Measurements from ENCODE around the gene CRYL1.

CRYL1 gene

DNA sequence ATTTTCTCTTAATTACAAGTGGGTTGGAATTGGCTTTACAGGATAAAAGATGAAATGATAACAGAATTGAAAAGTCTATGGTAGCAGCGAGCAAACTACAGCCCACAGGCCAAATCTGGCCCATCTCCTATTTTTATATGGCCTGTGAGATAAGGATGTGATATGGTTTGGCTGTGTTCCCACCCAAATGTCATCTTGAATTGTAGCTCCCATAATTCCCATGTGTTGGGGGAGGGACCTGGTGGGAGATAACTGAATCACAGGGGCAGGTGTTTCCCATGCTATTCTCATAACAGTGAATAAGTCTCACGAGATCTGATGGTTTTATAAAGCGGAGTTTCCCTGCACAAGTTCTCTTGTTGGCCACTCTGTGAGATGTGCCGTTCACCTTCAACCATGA, 19.0 kb downstream of the CRYL1 start:
- no peak overlapping the region for H3K4ac ChIP-seq (ENCODE audit: low read length)
- H3K4me1 ChIP-seq (ENCODE audit: control insufficient read depth in 2 of 2, insufficient read depth in 1 of 2, low read depth in 1 of 2, low read length in 2 of 2) = no peaks in the 10 kb centered on the region
- peaks cover 0 to 1% of the 10 kb centered on the region in 2 donors for H3K9me3 ChIP-seq (replicated peaks in 1 of 2; ENCODE audit: control insufficient read depth in 2 of 2, insufficient read depth in 1 of 2, low read depth in 1 of 2, low read length in 2 of 2)
- WGBS, 2 donors (ENCODE audit: extremely low coverage in 2 of 2, insufficient read length in 2 of 2, insufficient replicate concordance in 1 of 2) = no CpG with 5 or more reads among the region's 4 CpGs
- H3K79me1 ChIP-seq (ENCODE audit: low read depth, low read length) = no peaks in the 10 kb centered on the region
- no peak overlapping the region for H3K18ac ChIP-seq (ENCODE audit: low read length)
- H2BK15ac ChIP-seq (ENCODE audit: low read length) = no peak overlapping the region
- no peak overlapping the region for H2BK120ac ChIP-seq (ENCODE audit: low read depth, low read length)
- H3K36me3 ChIP-seq (replicated peaks in 1 of 2; ENCODE audit: control insufficient read depth in 2 of 2, insufficient read depth in 2 of 2, low read length in 2 of 2) = no peaks in the 10 kb centered on the region
- H3K27me3 ChIP-seq (ENCODE audit: control insufficient read depth in 3 of 3, insufficient read depth in 3 of 3, low read depth in 1 of 3, low read length in 3 of 3) = no peaks in the 10 kb centered on the region
- H4K91ac ChIP-seq (ENCODE audit: low read depth, low read length, poor library complexity) = no peak overlapping the region
- no peak overlapping the region for H3K14ac ChIP-seq (ENCODE audit: low read length)
- H3K4me3 ChIP-seq (ENCODE audit: low read length in 2 of 2) = no peak overlapping the region
- H3K27ac ChIP-seq (replicated peaks; ENCODE audit: low read length) = no peak overlapping the region
- no peak overlapping the region for H2BK12ac ChIP-seq (ENCODE audit: low read length)
- no peak overlapping the region for H3K23ac ChIP-seq (ENCODE audit: low read depth, low read length, poor library complexity)
- H2AK5ac ChIP-seq (ENCODE audit: low read depth, low read length) = no peak overlapping the region
- H4K8ac ChIP-seq (ENCODE audit: low read depth, low read length) = no peak overlapping the region
- H2BK5ac ChIP-seq (ENCODE audit: low read length) = no peak overlapping the region
- no peak overlapping the region for H2AFZ ChIP-seq (ENCODE audit: low read length)
- H3K9ac ChIP-seq (ENCODE audit: low read depth, low read length, poor library complexity) = no peak overlapping the region
- H3K4me2 ChIP-seq (ENCODE audit: insufficient read depth, low read length, poor library complexity, severe bottlenecking) = no peak overlapping the region
- DNase-seq (ENCODE audit: low spot score) = no peak

DNA sequence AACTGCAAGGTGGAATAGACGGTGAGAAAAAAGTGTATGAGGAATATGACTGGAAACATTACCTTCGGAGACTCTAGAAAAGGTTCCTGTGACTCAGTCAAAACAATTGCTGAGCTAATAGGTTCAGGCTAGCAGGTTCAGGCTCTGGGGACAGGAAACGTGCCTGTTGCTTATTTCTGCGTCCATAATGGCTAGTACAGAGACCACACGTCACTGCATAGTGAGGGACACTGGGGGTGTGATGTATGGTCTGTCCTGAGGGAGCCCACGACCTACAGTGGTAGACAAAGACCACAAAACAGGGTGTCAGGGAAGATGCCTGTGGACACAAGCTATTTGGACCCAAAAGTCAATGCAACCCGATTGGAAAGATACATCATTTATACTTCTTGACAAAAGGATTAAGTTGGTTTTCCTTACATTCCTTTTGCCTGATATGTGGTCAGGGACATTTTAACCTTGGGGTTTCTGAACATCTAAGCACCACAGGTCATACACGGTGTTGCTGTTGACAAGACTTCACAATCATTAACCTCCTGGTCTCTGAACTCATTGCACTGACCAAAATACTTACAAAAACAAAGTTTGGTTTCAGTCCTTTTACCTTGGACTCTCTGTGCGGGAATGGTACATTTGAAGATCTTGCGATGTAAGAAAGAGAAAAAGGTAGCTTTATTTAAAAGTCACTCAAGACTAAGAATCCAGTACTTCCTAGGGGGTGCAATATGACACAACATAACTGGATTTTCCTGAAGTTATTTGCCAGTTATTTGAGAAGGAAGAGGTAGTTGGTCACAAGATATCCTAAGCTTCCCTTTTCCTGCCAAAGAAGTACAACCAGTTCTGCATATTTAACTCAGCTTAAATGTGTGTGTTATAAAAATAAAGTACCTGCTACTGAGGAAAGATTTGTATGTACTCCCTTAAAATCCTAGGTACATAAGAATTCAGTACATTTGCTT, 20.0 kb downstream of the CRYL1 start:
- H3K23ac ChIP-seq (ENCODE audit: low read depth, low read length, poor library complexity) = no peak overlapping the region
- no peaks in the 10 kb centered on the region for H3K79me1 ChIP-seq (ENCODE audit: low read depth, low read length)
- no peak overlapping the region for H3K4me2 ChIP-seq (ENCODE audit: insufficient read depth, low read length, poor library complexity, severe bottlenecking)
- no peak overlapping the region for H3K14ac ChIP-seq (ENCODE audit: low read length)
- H4K8ac ChIP-seq (ENCODE audit: low read depth, low read length) = no peak overlapping the region
- H4K91ac ChIP-seq (ENCODE audit: low read depth, low read length, poor library complexity) = no peak overlapping the region
- no peak overlapping the region for H3K4ac ChIP-seq (ENCODE audit: low read length)
- no peaks in the 10 kb centered on the region for H3K4me1 ChIP-seq (ENCODE audit: control insufficient read depth in 2 of 2, insufficient read depth in 1 of 2, low read depth in 1 of 2, low read length in 2 of 2)
- WGBS, 2 donors (ENCODE audit: extremely low coverage in 2 of 2, insufficient read length in 2 of 2, insufficient replicate concordance in 1 of 2) = no CpG with 5 or more reads among the region's 10 CpGs
- H3K9me3 ChIP-seq (replicated peaks in 1 of 2; ENCODE audit: control insufficient read depth in 2 of 2, insufficient read depth in 1 of 2, low read depth in 1 of 2, low read length in 2 of 2) = peaks cover 0 to 4% of the 10 kb centered on the region in 2 donors
- H2AFZ ChIP-seq (ENCODE audit: low read length) = no peak overlapping the region
- H3K18ac ChIP-seq (ENCODE audit: low read length) = no peak overlapping the region
- H2BK5ac ChIP-seq (ENCODE audit: low read length) = no peak overlapping the region
- no peak overlapping the region for H2BK12ac ChIP-seq (ENCODE audit: low read length)
- no peak overlapping the region for H3K27ac ChIP-seq (replicated peaks; ENCODE audit: low read length)
- H3K4me3 ChIP-seq (ENCODE audit: low read length in 2 of 2) = no peak overlapping the region
- no peak overlapping the region for H2BK120ac ChIP-seq (ENCODE audit: low read depth, low read length)
- H3K27me3 ChIP-seq (ENCODE audit: control insufficient read depth in 3 of 3, insufficient read depth in 3 of 3, low read depth in 1 of 3, low read length in 3 of 3) = no peaks in the 10 kb centered on the region
- H2BK15ac ChIP-seq (ENCODE audit: low read length) = no peak overlapping the region
- no peaks in the 10 kb centered on the region for H3K36me3 ChIP-seq (replicated peaks in 1 of 2; ENCODE audit: control insufficient read depth in 2 of 2, insufficient read depth in 2 of 2, low read length in 2 of 2)
- DNase-seq (ENCODE audit: low spot score) = no peak
- H3K9ac ChIP-seq (ENCODE audit: low read depth, low read length, poor library complexity) = no peak overlapping the region
- no peak overlapping the region for H2AK5ac ChIP-seq (ENCODE audit: low read depth, low read length)

DNA sequence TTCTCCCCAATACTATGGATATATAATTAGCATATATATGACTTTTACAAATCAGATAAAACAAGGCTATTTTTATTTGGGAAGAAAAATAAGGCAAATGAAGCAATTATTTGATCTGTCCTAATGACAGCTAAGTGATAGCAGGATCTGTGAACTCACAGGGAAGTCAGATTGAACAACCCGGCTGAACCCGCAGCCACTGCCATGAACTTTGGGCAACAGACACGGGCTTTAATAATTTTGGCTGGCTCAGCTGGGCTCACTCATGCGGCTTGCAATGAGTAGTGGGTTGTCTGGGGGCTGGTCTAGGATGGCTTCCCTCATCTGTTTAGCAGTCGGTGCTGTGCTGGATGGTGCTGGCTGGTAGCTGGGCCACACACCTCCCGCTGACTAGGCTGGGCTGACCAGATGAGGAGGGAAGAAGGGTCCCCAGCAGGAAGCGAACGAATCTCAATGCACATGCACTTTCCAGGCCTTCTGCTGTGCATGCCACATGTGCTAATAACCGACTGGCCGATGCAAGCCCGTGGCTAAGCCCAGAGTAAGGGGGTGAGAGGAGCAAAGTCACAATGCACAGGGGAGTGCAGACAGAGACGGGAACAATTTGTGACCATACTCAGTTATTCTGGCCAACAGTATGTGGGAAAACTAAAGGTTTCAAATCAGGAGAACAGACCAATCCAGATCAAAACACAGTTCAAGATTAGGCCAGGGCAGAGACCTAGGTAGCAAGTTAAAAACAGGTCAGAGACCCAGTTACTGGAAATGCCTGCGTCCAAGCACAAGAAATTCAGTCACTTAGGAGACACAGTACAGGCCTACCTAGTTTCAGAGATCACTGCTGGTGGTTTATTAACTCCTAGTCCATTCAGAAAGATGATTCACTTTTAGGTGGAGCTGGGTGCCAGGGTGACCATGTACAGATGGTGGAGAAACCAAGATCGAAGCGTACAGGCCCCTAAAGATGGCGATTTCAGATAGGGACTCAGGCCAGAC, 22.3 kb downstream of the CRYL1 start:
- H3K14ac ChIP-seq (ENCODE audit: low read length) = no peak overlapping the region
- no peak overlapping the region for H2BK5ac ChIP-seq (ENCODE audit: low read length)
- H3K4me3 ChIP-seq (ENCODE audit: low read length in 2 of 2) = no peak overlapping the region
- peak overlapping the region; percentile 9 for H3K9ac ChIP-seq (ENCODE audit: low read depth, low read length, poor library complexity)
- H4K91ac ChIP-seq (ENCODE audit: low read depth, low read length, poor library complexity) = no peak overlapping the region
- no peak overlapping the region for H3K4me2 ChIP-seq (ENCODE audit: insufficient read depth, low read length, poor library complexity, severe bottlenecking)
- H3K27ac ChIP-seq (replicated peaks; ENCODE audit: low read length) = no peak overlapping the region
- no peak overlapping the region for H2BK12ac ChIP-seq (ENCODE audit: low read length)
- H3K23ac ChIP-seq (ENCODE audit: low read depth, low read length, poor library complexity) = no peak overlapping the region
- no peak overlapping the region for H4K8ac ChIP-seq (ENCODE audit: low read depth, low read length)
- H2AK5ac ChIP-seq (ENCODE audit: low read depth, low read length) = no peak overlapping the region
- H3K18ac ChIP-seq (ENCODE audit: low read length) = peak overlapping the region; percentile 28
- no peak overlapping the region for H2AFZ ChIP-seq (ENCODE audit: low read length)
- H3K4me1 ChIP-seq (ENCODE audit: control insufficient read depth in 2 of 2, insufficient read depth in 1 of 2, low read depth in 1 of 2, low read length in 2 of 2) = no peaks in the 10 kb centered on the region
- H3K9me3 ChIP-seq (replicated peaks in 1 of 2; ENCODE audit: control insufficient read depth in 2 of 2, insufficient read depth in 1 of 2, low read depth in 1 of 2, low read length in 2 of 2) = peaks cover 4% of the 10 kb centered on the region in 2 donors
- no CpG with 5 or more reads among the region's 16 CpGs for WGBS, 2 donors (ENCODE audit: extremely low coverage in 2 of 2, insufficient read length in 2 of 2, insufficient replicate concordance in 1 of 2)
- H3K27me3 ChIP-seq (ENCODE audit: control insufficient read depth in 3 of 3, insufficient read depth in 3 of 3, low read depth in 1 of 3, low read length in 3 of 3) = no peaks in the 10 kb centered on the region
- H2BK120ac ChIP-seq (ENCODE audit: low read depth, low read length) = no peak overlapping the region
- no peaks in the 10 kb centered on the region for H3K36me3 ChIP-seq (replicated peaks in 1 of 2; ENCODE audit: control insufficient read depth in 2 of 2, insufficient read depth in 2 of 2, low read length in 2 of 2)
- no peaks in the 10 kb centered on the region for H3K79me1 ChIP-seq (ENCODE audit: low read depth, low read length)
- no peak overlapping the region for H2BK15ac ChIP-seq (ENCODE audit: low read length)
- DNase-seq (ENCODE audit: low spot score) = no peak
- no peak overlapping the region for H3K4ac ChIP-seq (ENCODE audit: low read length)

Measured in neuronal stem cell (in vitro differentiated cells).